Right lobe of liver (tissue), 4 donors: ENCODE measurements around the gene SIDT2.

Source experiments
- POLR2A ChIP-seq: fragments of 450-650 bp; IDR thresholded peaks from one replicate; pipeline ENCODE4 v1.6.1; 2017; ENCODE audit warnings: antibody characterized with exemption, mild to moderate bottlenecking
- TF ChIP-seq, protein P1 (sequence below), 4 donors: fragments of 200-600 bp in 3 of 4; fragments of 450-650 bp in 1 of 4; IDR thresholded peaks; one replicate each; pipeline versions ENCODE4 v1.5.1 to v1.8.0; 2016 to 2022; ENCODE audit warnings: antibody characterized with exemption in 4 of 4, mild to moderate bottlenecking in 2 of 4
- donor health status: DM: no; HTN: no; CAD: no.
- donor health status: DM: no; HTN: no; CAD: no.
- donor health status: DM: no; HTN: yes; CAD: no.

DNA sequence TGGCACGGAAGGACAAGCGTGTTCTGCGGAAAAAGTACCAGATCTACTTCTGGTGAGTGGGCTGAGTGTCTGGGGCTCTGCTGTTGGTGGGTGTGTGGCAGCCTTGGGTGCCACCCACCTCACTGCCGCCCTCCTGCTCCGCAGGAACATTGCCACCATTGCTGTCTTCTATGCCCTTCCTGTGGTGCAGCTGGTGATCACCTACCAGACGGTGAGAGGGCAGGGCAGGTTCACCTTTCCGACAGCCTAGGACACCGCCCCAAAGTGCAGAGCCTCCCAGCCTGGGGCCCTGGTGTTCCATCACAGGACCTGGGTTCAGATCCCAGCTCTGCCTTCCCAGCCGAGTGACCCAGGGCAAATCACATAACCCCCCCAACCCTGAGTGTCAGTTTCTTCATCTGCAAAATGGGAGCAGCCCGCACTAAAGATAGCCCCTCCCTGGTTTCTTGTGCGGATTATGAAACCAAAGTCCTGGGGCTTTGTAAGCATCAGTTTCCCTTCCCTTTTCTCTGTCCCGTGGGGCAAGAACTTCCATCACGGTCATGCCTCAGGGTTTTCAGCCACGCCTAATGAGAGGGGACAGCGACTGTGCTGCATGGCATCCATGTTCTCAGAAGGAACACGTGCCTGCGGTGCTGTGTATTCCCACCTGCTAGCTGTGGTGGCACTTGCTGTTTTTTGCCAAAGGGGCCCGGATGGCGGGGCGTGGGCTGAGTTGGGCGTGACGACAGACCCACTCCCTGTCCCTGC lies 10.8 kb downstream of the SIDT2 start:
- TF ChIP-seq, protein P1, sequence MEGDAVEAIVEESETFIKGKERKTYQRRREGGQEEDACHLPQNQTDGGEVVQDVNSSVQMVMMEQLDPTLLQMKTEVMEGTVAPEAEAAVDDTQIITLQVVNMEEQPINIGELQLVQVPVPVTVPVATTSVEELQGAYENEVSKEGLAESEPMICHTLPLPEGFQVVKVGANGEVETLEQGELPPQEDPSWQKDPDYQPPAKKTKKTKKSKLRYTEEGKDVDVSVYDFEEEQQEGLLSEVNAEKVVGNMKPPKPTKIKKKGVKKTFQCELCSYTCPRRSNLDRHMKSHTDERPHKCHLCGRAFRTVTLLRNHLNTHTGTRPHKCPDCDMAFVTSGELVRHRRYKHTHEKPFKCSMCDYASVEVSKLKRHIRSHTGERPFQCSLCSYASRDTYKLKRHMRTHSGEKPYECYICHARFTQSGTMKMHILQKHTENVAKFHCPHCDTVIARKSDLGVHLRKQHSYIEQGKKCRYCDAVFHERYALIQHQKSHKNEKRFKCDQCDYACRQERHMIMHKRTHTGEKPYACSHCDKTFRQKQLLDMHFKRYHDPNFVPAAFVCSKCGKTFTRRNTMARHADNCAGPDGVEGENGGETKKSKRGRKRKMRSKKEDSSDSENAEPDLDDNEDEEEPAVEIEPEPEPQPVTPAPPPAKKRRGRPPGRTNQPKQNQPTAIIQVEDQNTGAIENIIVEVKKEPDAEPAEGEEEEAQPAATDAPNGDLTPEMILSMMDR (IDR thresholded peaks at IDR 0.05), result no peak
- TF ChIP-seq POLR2A, result no peak
